HG03442 (cell line): ENCODE results near the gene GPC5.
"Not testable (repeated sequence)": the region's sequence is repeated elsewhere in the genome, so short reads cannot be mapped to it uniquely, and the experiment has no call there.

ENCODE experiments used
- ATAC-seq: cut with Tn5 transposase; IDR thresholded peaks from one replicate; pipeline ENCODE4 v1.9.1; 2021; ENCODE audit warnings: mild to moderate bottlenecking, moderate library complexity; ENCODE audit not compliant: unreplicated experiment

The GPC5 gene

GRCh38 chr13:92224825-92225224, 826.4 kb downstream of the GPC5 start:
- ATAC-seq, result no peak

GRCh38 chr13:92225861-92226260, 827.4 kb downstream of the GPC5 start:
- ATAC-seq, result no peak

GRCh38 chr13:92232871-92233270, 834.5 kb downstream of the GPC5 start:
- no peak for ATAC-seq

- ATAC-seq, result no peak
Measured at GRCh38 chr13:92251671-92252210, 853.3 kb downstream of the GPC5 start.

- ATAC-seq, result no peak
Measured at GRCh38 chr13:92255526-92255925, 857.1 kb downstream of the GPC5 start.

- no peak for ATAC-seq
Measured at GRCh38 chr13:92256211-92256610, 857.8 kb downstream of the GPC5 start.

- ATAC-seq, result no peak
Measured at GRCh38 chr13:92259046-92259445, 860.6 kb downstream of the GPC5 start.

GRCh38 chr13:92259523-92259922, 861.1 kb downstream of the GPC5 start:
- ATAC-seq, result no peak

GRCh38 chr13:92260363-92260762, 861.9 kb downstream of the GPC5 start:
- ATAC-seq, result no peak

- no peak for ATAC-seq
Measured at GRCh38 chr13:92262100-92262788, 863.8 kb downstream of the GPC5 start.

- no peak for ATAC-seq
Measured at GRCh38 chr13:92265408-92265807, 867.0 kb downstream of the GPC5 start.

GRCh38 chr13:92270990-92271389, 872.6 kb downstream of the GPC5 start:
- no peak for ATAC-seq

GRCh38 chr13:92272177-92272576, 873.8 kb downstream of the GPC5 start:
- no peak for ATAC-seq

GRCh38 chr13:92280986-92281385, 882.6 kb downstream of the GPC5 start:
- not testable (repeated sequence) for ATAC-seq

- ATAC-seq, result not testable (repeated sequence)
Measured at GRCh38 chr13:92290718-92291307, 892.4 kb downstream of the GPC5 start.

- ATAC-seq, result not testable (repeated sequence)
Measured at GRCh38 chr13:92294533-92294932, 896.1 kb downstream of the GPC5 start.

- ATAC-seq, result not testable (repeated sequence)
Measured at GRCh38 chr13:92296154-92296671, 897.8 kb downstream of the GPC5 start.

- ATAC-seq, result no peak
Measured at GRCh38 chr13:92297971-92298942, 899.8 kb downstream of the GPC5 start.

- no peak for ATAC-seq
Measured at GRCh38 chr13:92300651-92301050, 902.2 kb downstream of the GPC5 start.

GRCh38 chr13:92303428-92303827, 905.0 kb downstream of the GPC5 start:
- ATAC-seq, result no peak

GRCh38 chr13:92307752-92308151, 909.3 kb downstream of the GPC5 start:
- no peak for ATAC-seq
